Measurements from ENCODE around the gene GPATCH11.

Gene GPATCH11

GRCh38 chr2:37110306-37111212 is 26.2 kb downstream of the GPATCH11 start:
- FAIRE-seq: no peak

GRCh38 chr2:37111958-37112357 is 27.6 kb downstream of the GPATCH11 start:
- no peak for FAIRE-seq

- FAIRE-seq: no peak
Measured at GRCh38 chr2:37117566-37117965, 33.2 kb downstream of the GPATCH11 start.

GRCh38 chr2:37119157-37119556 is 34.8 kb downstream of the GPATCH11 start:
- no peak for FAIRE-seq

GRCh38 chr2:37125416-37125815 is 41.1 kb downstream of the GPATCH11 start:
- FAIRE-seq: no peak

GRCh38 chr2:37132914-37133313 is 48.6 kb downstream of the GPATCH11 start:
- no peak for FAIRE-seq

- peak; percentile 27 for FAIRE-seq
Measured at GRCh38 chr2:37142546-37142945, 58.2 kb downstream of the GPATCH11 start.

GRCh38 chr2:37143974-37144373 is 59.7 kb downstream of the GPATCH11 start:
- no peak for FAIRE-seq

GRCh38 chr2:37146062-37146461 is 61.7 kb downstream of the GPATCH11 start:
- FAIRE-seq: no peak

- no peak for FAIRE-seq
Measured at GRCh38 chr2:37148325-37148724, 64.0 kb downstream of the GPATCH11 start.
